H1 (cell line): ENCODE data around the gene RANBP17. TPM values are rescaled to one million over a fixed set of nuclear protein-coding genes. Genes with fewer than 3 reads are reported as not detected.

Source experiments
- CTCF ChIA-PET: fragments of 300-600 bp; sonication (Branson Sonifier 250); formaldehyde crosslinking; loops from one replicate; lab custom pipeline; 2021; ENCODE audit not compliant: partially characterized antibody; lab: Charles Lee
- POLR2A ChIA-PET: fragments of 300-600 bp; sonication (Branson Sonifier 250); formaldehyde crosslinking; loops from one replicate; lab custom pipeline; 2021; ENCODE audit warnings: inconsistent platforms; ENCODE audit not compliant: partially characterized antibody; lab: Charles Lee
- DNase-seq, 2 experiments: peaks; one replicate each; pipeline versions ENCODE4 v3.0.0 to v3.0.0-alpha.2; 2010 to 2022; ENCODE audit warnings: low spot score in 2 of 2, low read depth in 1 of 2, mixed read lengths in 1 of 2
- FAIRE-seq: peaks from 2 replicates; lab custom pipeline; 2011; peaks lifted over from hg19 to GRCh38; lab: Jason Lieb, UNC
- H2AFZ ChIP-seq: 2 replicates; pipeline ENCODE4 v1.8.1; 2012; ENCODE audit warnings: low read length, inconsistent platforms
- H2AK5ac ChIP-seq: 2 replicates; pipeline ENCODE4 v1.6.1; 2013; ENCODE audit warnings: low read depth, low read length
- H2BK120ac ChIP-seq: replicated peaks from 2 replicates; pipeline ENCODE3; 2013; ENCODE audit warnings: low read depth, low read length, inconsistent platforms
- H2BK12ac ChIP-seq: 2 replicates; pipeline ENCODE4 v1.6.1; 2013; ENCODE audit warnings: low read depth, low read length
- H2BK15ac ChIP-seq: 2 replicates; pipeline ENCODE4 v1.6.1; 2013; ENCODE audit warnings: low read length
- H2BK20ac ChIP-seq: 2 replicates; pipeline ENCODE4 v1.6.1; 2013; ENCODE audit warnings: low read length
- H2BK5ac ChIP-seq: 2 replicates; pipeline ENCODE4 v1.6.1; 2013; ENCODE audit warnings: low read depth, low read length
- H3K14ac ChIP-seq: 2 replicates; pipeline ENCODE4 v1.6.1; 2013; ENCODE audit warnings: inconsistent platforms; ENCODE audit not compliant: insufficient read length
- H3K18ac ChIP-seq: 2 replicates; pipeline ENCODE4 v1.6.1; 2013; ENCODE audit warnings: low read length; ENCODE audit errors: extremely low read depth
- H3K23ac ChIP-seq: 2 replicates; pipeline ENCODE4 v1.6.1; 2013; ENCODE audit warnings: inconsistent platforms; ENCODE audit not compliant: insufficient read length
- H3K23me2 ChIP-seq: 2 replicates; pipeline ENCODE4 v1.6.1; 2013; ENCODE audit warnings: low read depth, low read length
- H3K27ac ChIP-seq: 2 replicates; pipeline ENCODE4 v1.6.1; 2011; ENCODE audit warnings: low read depth, low read length, inconsistent platforms
- H3K27me3 ChIP-seq, 4 experiments: replicated peaks in 1 of 4; 1 replicate in 1 of 4; 2 replicates in 3 of 4; pipeline versions ENCODE4 v1.6.1 to v1.8.1; 2011 to 2013; ENCODE audit warnings: low read length in 3 of 4, mild to moderate bottlenecking in 3 of 4, inconsistent platforms in 2 of 4, mixed read lengths in 2 of 4, moderate library complexity in 1 of 4; ENCODE audit not compliant: control insufficient read depth in 3 of 4, insufficient read depth in 3 of 4; ENCODE audit errors: extremely low read depth in 1 of 4
- H3K36me3 ChIP-seq, 4 experiments: 2 replicates each; pipeline versions ENCODE4 v1.6.1 to v1.8.1; 2011 to 2013; ENCODE audit warnings: mild to moderate bottlenecking in 4 of 4, low read length in 3 of 4, moderate library complexity in 2 of 4, control low read depth in 1 of 4, inconsistent platforms in 1 of 4; ENCODE audit not compliant: insufficient read depth in 4 of 4, control insufficient read depth in 2 of 4
- H3K4ac ChIP-seq: replicated peaks from 2 replicates; pipeline ENCODE3; 2013; ENCODE audit warnings: low read length, low read depth, mixed read lengths, inconsistent platforms; ENCODE audit not compliant: insufficient read length
- H3K4me1 ChIP-seq, 4 experiments: replicated peaks in 1 of 4; 1 replicate in 1 of 4; 2 replicates in 3 of 4; pipeline versions ENCODE4 v1.6.1 to v1.8.1; 2011 to 2013; ENCODE audit warnings: low read length in 3 of 4, inconsistent platforms in 2 of 4, mixed read lengths in 1 of 4; ENCODE audit not compliant: insufficient read depth in 4 of 4, control insufficient read depth in 3 of 4
- H3K4me2 ChIP-seq, 2 experiments: 2 replicates each; pipeline versions ENCODE4 v1.6.1 to v1.8.1; 2011 to 2013; ENCODE audit warnings: low read depth in 2 of 2, low read length in 2 of 2, control low read depth in 1 of 2, inconsistent platforms in 1 of 2, mild to moderate bottlenecking in 1 of 2; ENCODE audit not compliant: insufficient read depth in 1 of 2
- H3K4me3 ChIP-seq, 4 experiments: fragments of 200-600, 300-600 bp in 1 of 4; sonication (generic), shearing (Covaris generic), sonication (Bioruptor Twin) in 1 of 4; 2 replicates each; pipeline versions ENCODE4 v1.5.1 to v1.8.1; 2011 to 2016; ENCODE audit warnings: low read length in 4 of 4, low read depth in 3 of 4, control low read depth in 2 of 4, inconsistent platforms in 2 of 4, mild to moderate bottlenecking in 2 of 4, mixed read lengths in 1 of 4, moderate library complexity in 1 of 4; ENCODE audit not compliant: insufficient read depth in 2 of 4; ENCODE audit errors: extremely low read depth in 1 of 4
- H3K56ac ChIP-seq: replicated peaks from 2 replicates; pipeline ENCODE3; 2013; ENCODE audit warnings: low read depth, mild to moderate bottlenecking, mixed read lengths, low read length, inconsistent platforms; ENCODE audit not compliant: insufficient read length
- H3K79me1 ChIP-seq: 2 replicates; pipeline ENCODE4 v1.6.1; 2013; ENCODE audit warnings: low read depth, low read length, control low read depth
- H3K79me2 ChIP-seq, 2 experiments: 2 replicates each; pipeline versions ENCODE4 v1.6.1 to v1.8.1; 2012 to 2013; ENCODE audit warnings: low read length in 2 of 2, mild to moderate bottlenecking in 2 of 2, inconsistent platforms in 1 of 2; ENCODE audit not compliant: insufficient read depth in 2 of 2, control insufficient read depth in 1 of 2
- H3K9ac ChIP-seq, 4 experiments: replicated peaks in 1 of 4; 1 replicate in 1 of 4; 2 replicates in 3 of 4; pipeline versions ENCODE4 v1.6.1 to v1.8.1; 2011 to 2013; ENCODE audit warnings: low read depth in 3 of 4, low read length in 3 of 4, control low read depth in 2 of 4, mild to moderate bottlenecking in 2 of 4, moderate library complexity in 2 of 4, inconsistent platforms in 1 of 4; ENCODE audit errors: extremely low read depth in 1 of 4
- H3K9me3 ChIP-seq, 2 experiments: 2 replicates each; pipeline versions ENCODE4 v1.6.1 to v1.8.1; 2012 to 2013; ENCODE audit warnings: mild to moderate bottlenecking in 2 of 2, moderate library complexity in 2 of 2, control low read depth in 1 of 2, inconsistent platforms in 1 of 2, low read depth in 1 of 2, low read length in 1 of 2, mixed read lengths in 1 of 2; ENCODE audit not compliant: insufficient read depth in 2 of 2
- H4K20me1 ChIP-seq, 2 experiments: replicated peaks in 1 of 2; 2 replicates each; pipeline versions ENCODE3 to v1.8.1; 2011 to 2013; ENCODE audit warnings: inconsistent platforms in 2 of 2, low read length in 2 of 2, mild to moderate bottlenecking in 1 of 2; ENCODE audit not compliant: insufficient read depth in 2 of 2, control insufficient read depth in 1 of 2
- H4K5ac ChIP-seq: 2 replicates; pipeline ENCODE4 v1.6.1; 2013; ENCODE audit warnings: low read length, low read depth, mixed read lengths, inconsistent platforms; ENCODE audit not compliant: insufficient read length
- H4K8ac ChIP-seq: 2 replicates; pipeline ENCODE4 v1.8.0; 2013; ENCODE audit warnings: mild to moderate bottlenecking, moderate library complexity, low read length, inconsistent platforms; ENCODE audit not compliant: insufficient read depth; ENCODE audit errors: extremely low read depth
- H4K91ac ChIP-seq: replicated peaks from 2 replicates; pipeline ENCODE3; 2013; ENCODE audit warnings: low read length, mixed read lengths, inconsistent platforms; ENCODE audit not compliant: insufficient read length
- BACH1 ChIP-seq: IDR thresholded peaks from 2 replicates; pipeline ENCODE4 v1.6.1; 2012; ENCODE audit warnings: low read length, improper control_type of control experiment
- CBX8 ChIP-seq: fragments of 300-800, 300-1000 bp; sonication (generic); IDR thresholded peaks from 2 replicates; pipeline ENCODE4 v1.7.1; 2016; ENCODE audit warnings: low read depth, low read length, borderline replicate concordance
- FOSL1 ChIP-seq: IDR thresholded peaks from 2 replicates; pipeline ENCODE4 v1.6.1; 2011; ENCODE audit warnings: mild to moderate bottlenecking, low read depth, low read length, moderate library complexity; ENCODE audit not compliant: insufficient read depth
- JUN ChIP-seq: IDR thresholded peaks from 2 replicates; pipeline ENCODE4 v1.6.1; 2011; ENCODE audit warnings: low read depth, mild to moderate bottlenecking, improper control_type of control experiment, low read length
- SIRT6 ChIP-seq: IDR thresholded peaks from one replicate; pipeline ENCODE4 v1.7.1; 2012; ENCODE audit warnings: low read length, inconsistent platforms
- SP4 ChIP-seq: IDR thresholded peaks from 2 replicates; pipeline ENCODE4 v1.6.1; 2012; ENCODE audit warnings: low read length, inconsistent platforms
- WGBS, 2 experiments: shearing (Covaris generic) in 1 of 2; methylation state at CpG; one replicate each; pipeline versions ENCODE4 v1.1.6 to v1.1.7; 2013 to 2015; ENCODE audit warnings: low lambda C conversion rate in 2 of 2, mixed read lengths in 2 of 2, inconsistent platforms in 1 of 2, low coverage in 1 of 2, missing lambda C conversion rate in 1 of 2; ENCODE audit not compliant: insufficient replicate concordance in 2 of 2, insufficient coverage in 1 of 2, insufficient read length in 1 of 2; ENCODE audit errors: extremely low coverage in 1 of 2, missing lambda C conversion rate in 1 of 2; 5-methylcytosine and 5-hydroxymethylcytosine counted together
- polyA plus RNA-seq, 7 experiments: library from polyadenylated mRNA; depleted of rRNA in 3 of 7; stranded (reverse) in 5 of 7; unstranded in 2 of 7; fragments of >200 nt in 5 of 7; fragments of 200-250 nt in 2 of 7; gene quantifications; 1 replicate in 5 of 7; 2 replicates in 1 of 7; 4 replicates in 1 of 7; pipeline versions ENCODE4 v1.2.1 to v1.2.3, GENCODE V29; 2011 to 2013; ENCODE audit warnings: missing spikeins in 2 of 7, mixed read lengths in 2 of 7
- total RNA-seq: library from RNA; stranded (reverse); fragmentation: NEBNext Ultra II Directional; extraction: Animal tissue kit (Norgen Biotek cat#: 25700); gene quantifications from 2 replicates; pipeline ENCODE4 v1.2.1, GENCODE V29; 2021
- TF ChIP-seq, protein P1 (sequence below): IDR thresholded peaks from 2 replicates; pipeline ENCODE4 v1.6.1; 2012; ENCODE audit warnings: low read length, inconsistent platforms

RANBP17 gene
- total and polyA plus RNA-seq, 2 of the 8 experiments (the other 6 are each of a cell fraction or from before 2014, with no cell fraction given), result 8.6 to 21.3 TPM

DNA sequence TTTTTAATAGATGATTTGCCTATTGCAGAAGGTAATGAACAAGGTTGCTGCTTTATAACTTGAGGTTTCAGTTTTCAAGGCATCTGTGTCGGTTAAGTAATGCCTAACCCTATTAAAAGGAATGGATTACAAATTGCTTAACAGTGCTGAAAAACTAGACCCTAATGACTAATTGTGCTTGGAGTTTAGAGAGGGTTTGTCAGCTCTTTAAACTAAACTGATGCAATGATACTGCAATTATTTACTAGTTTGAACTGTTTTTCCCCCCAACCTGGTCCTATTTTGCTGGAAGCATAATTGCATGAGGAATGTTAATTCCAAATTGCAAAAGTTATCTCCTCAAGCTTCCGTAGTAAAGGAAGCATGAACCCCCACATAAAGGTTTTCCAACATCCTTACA, 407.9 kb downstream of the RANBP17 start:
- Histone ChIP-seq H3K27ac (no peak overlapping the region), H2AK5ac (no peak overlapping the region), H4K5ac (no peak overlapping the region), H3K79me1 (no peaks in the 10 kb centered on the region), H2BK12ac (no peak overlapping the region), H2BK5ac (no peak overlapping the region), H2AFZ (no peak overlapping the region), H3K4me2 (no peak overlapping the region), H3K27me3 (no peaks in the 10 kb centered on the region), H3K4me3 (no peak overlapping the region), H3K14ac (no peak overlapping the region), H3K4me1 (no peaks in the 10 kb centered on the region), H3K36me3 (no peaks in the 10 kb centered on the region), H4K20me1 (no peaks in the 10 kb centered on the region), H2BK120ac (no peak overlapping the region), H3K4ac (no peak overlapping the region), H3K9ac (no peak overlapping the region), H2BK20ac (no peak overlapping the region), H3K18ac (no peak overlapping the region), H3K56ac (no peak overlapping the region), H4K8ac (no peak overlapping the region), H3K79me2 (no peaks in the 10 kb centered on the region), H2BK15ac (no peak overlapping the region), H3K9me3 (no peaks in the 10 kb centered on the region), H3K23me2 (no peaks in the 10 kb centered on the region; the same call in 1 of the 2 replicates), H3K23ac (no peak overlapping the region), H4K91ac (no peak overlapping the region)
- ChIA-PET POLR2A (no interaction called here), CTCF (no interaction called here)
- FAIRE-seq (no peak), DNase-seq (no peak)
- WGBS, 2 experiments, result 100% methylated on average over 2 of the region's 2 CpGs; no CpG with 5 or more reads in 1 of the 2 experiments
- TF ChIP-seq CBX8 (no peak), SIRT6 (no peak), FOSL1 (no peak), SP4 (no peak), BACH1 (no peak), JUN (no peak)
- TF ChIP-seq, protein P1, sequence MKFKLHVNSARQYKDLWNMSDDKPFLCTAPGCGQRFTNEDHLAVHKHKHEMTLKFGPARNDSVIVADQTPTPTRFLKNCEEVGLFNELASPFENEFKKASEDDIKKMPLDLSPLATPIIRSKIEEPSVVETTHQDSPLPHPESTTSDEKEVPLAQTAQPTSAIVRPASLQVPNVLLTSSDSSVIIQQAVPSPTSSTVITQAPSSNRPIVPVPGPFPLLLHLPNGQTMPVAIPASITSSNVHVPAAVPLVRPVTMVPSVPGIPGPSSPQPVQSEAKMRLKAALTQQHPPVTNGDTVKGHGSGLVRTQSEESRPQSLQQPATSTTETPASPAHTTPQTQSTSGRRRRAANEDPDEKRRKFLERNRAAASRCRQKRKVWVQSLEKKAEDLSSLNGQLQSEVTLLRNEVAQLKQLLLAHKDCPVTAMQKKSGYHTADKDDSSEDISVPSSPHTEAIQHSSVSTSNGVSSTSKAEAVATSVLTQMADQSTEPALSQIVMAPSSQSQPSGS, result no peak
